Endodermal cell (in vitro differentiated cells): Measurements from ENCODE around the gene TMEM109. TPM values are rescaled to one million over a fixed set of nuclear protein-coding genes. Genes with fewer than 3 reads are reported as not detected.
A peak's percentile ranks its signal among the peaks of the same experiment; 100 is the strongest.

Experiments
- DNase-seq: peaks from one replicate; pipeline ENCODE4 v3.0.0-alpha.2; 2017
- H3K27ac ChIP-seq: 2 replicates; pipeline ENCODE4 v1.5.1; 2013; ENCODE audit warnings: mild to moderate bottlenecking, low read depth, low read length, moderate library complexity
- H3K27me3 ChIP-seq: 2 replicates; pipeline ENCODE4 v1.6.1; 2013; ENCODE audit warnings: mild to moderate bottlenecking, low read length, moderate library complexity; ENCODE audit not compliant: insufficient read depth, control insufficient read depth, poor library complexity, severe bottlenecking
- H3K36me3 ChIP-seq: 2 replicates; pipeline ENCODE4 v1.7.0; 2013; ENCODE audit warnings: mild to moderate bottlenecking, low read length, moderate library complexity; ENCODE audit not compliant: control insufficient read depth, insufficient read depth
- H3K4me1 ChIP-seq: one replicate; pipeline ENCODE4 v1.7.0; 2013; ENCODE audit warnings: low read length; ENCODE audit not compliant: control insufficient read depth, insufficient read depth
- H3K4me3 ChIP-seq: 2 replicates; pipeline ENCODE4 v1.5.1; 2013; ENCODE audit warnings: mild to moderate bottlenecking, low read length, moderate library complexity
- H3K9ac ChIP-seq: 2 replicates; pipeline ENCODE4 v1.6.1; 2013; ENCODE audit warnings: mild to moderate bottlenecking, low read length, moderate library complexity; ENCODE audit not compliant: poor library complexity, severe bottlenecking; ENCODE audit errors: extremely low read depth
- H3K9me3 ChIP-seq: 2 replicates; pipeline ENCODE4 v1.6.1; 2013; ENCODE audit warnings: mild to moderate bottlenecking, low read length, moderate library complexity; ENCODE audit not compliant: control insufficient read depth
- H3K27ac Mint-ChIP-seq: 2 replicates; pipeline ENCODE4 v1.8.0; 2020; ENCODE audit warnings: mixed read lengths
- H3K27me3 Mint-ChIP-seq: 2 replicates; pipeline ENCODE4 v1.8.0; 2021; ENCODE audit warnings: mild to moderate bottlenecking, mixed read lengths; ENCODE audit not compliant: insufficient read depth
- H3K36me3 Mint-ChIP-seq: 2 replicates; pipeline ENCODE4 v1.8.0; 2020; ENCODE audit warnings: low read depth, mixed read lengths
- H3K4me1 Mint-ChIP-seq: 2 replicates; pipeline ENCODE4 v1.8.0; 2020; ENCODE audit warnings: mixed read lengths
- H3K4me3 Mint-ChIP-seq: 2 replicates; pipeline ENCODE4 v1.8.0; 2020; ENCODE audit warnings: mild to moderate bottlenecking, moderate library complexity, mixed read lengths
- H3K9me3 Mint-ChIP-seq: 2 replicates; pipeline ENCODE4 v1.8.0; 2020; ENCODE audit warnings: mild to moderate bottlenecking, mixed read lengths
- WGBS, 2 experiments: methylation state at CpG; one replicate each; pipeline versions ENCODE4 v1.1.5 to v1.1.7; 2013; ENCODE audit warnings: missing lambda C conversion rate in 2 of 2, mixed read lengths in 1 of 2; ENCODE audit not compliant: insufficient coverage in 1 of 2, insufficient read length in 1 of 2; 5-methylcytosine and 5-hydroxymethylcytosine counted together
- total RNA-seq, 2 donors: library from RNA; stranded (reverse); fragmentation: NEBNext Ultra II Directional in 1 of 2; extraction: Animal tissue kit (Norgen Biotek cat#: 25700) in 1 of 2; gene quantifications; 2 replicates in 1 of 2; 3 replicates in 1 of 2; pipeline ENCODE4 v1.2.1, GENCODE V29; 2021
- TF ChIP-seq, protein P1 (sequence below): fragments of 200-600 bp; sonication (generic); conservative IDR thresholded peaks from 2 replicates; pipeline ENCODE4 v1.5.0; 2021; ENCODE audit warnings: antibody characterized with exemption, mild to moderate bottlenecking

The TMEM109 gene
- total RNA-seq, 2 donors from 2014 or later: 41.4 to 56.8 TPM

DNA sequence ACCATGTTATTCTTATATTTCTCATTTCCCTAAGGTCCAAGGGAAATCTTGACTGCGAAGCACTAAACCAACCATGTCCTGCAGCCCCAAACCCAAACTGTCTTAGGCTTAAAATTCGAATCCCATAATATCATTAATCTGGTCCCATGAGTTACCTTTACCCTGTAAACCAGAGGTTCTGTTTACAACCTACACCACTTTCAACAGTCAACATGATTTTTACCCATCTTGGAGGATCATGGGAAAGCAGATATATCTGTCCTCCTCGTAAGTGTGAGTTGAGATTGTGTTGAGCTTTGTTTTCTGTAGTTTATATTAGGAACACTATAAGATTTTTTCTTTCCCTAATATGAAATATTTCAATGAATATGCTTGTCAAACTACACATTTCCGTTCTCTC lies 14.0 kb upstream of the TMEM109 start:
- Mint-ChIP-seq H3K36me3 (peaks cover 64% of the 10 kb centered on the region), H3K27ac (no peak overlapping the region), H3K27me3 (no peaks in the 10 kb centered on the region), H3K9me3 (no peaks in the 10 kb centered on the region), H3K4me3 (no peak overlapping the region), H3K4me1 (peaks cover 3% of the 10 kb centered on the region)
- H3K36me3 ChIP-seq: peaks cover 84% of the 10 kb centered on the region
- TF ChIP-seq, protein P1, sequence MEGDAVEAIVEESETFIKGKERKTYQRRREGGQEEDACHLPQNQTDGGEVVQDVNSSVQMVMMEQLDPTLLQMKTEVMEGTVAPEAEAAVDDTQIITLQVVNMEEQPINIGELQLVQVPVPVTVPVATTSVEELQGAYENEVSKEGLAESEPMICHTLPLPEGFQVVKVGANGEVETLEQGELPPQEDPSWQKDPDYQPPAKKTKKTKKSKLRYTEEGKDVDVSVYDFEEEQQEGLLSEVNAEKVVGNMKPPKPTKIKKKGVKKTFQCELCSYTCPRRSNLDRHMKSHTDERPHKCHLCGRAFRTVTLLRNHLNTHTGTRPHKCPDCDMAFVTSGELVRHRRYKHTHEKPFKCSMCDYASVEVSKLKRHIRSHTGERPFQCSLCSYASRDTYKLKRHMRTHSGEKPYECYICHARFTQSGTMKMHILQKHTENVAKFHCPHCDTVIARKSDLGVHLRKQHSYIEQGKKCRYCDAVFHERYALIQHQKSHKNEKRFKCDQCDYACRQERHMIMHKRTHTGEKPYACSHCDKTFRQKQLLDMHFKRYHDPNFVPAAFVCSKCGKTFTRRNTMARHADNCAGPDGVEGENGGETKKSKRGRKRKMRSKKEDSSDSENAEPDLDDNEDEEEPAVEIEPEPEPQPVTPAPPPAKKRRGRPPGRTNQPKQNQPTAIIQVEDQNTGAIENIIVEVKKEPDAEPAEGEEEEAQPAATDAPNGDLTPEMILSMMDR: no peak
- no peaks in the 10 kb centered on the region for H3K4me1 ChIP-seq
- no peaks in the 10 kb centered on the region for H3K27me3 ChIP-seq
- no peaks in the 10 kb centered on the region for H3K9me3 ChIP-seq
- DNase-seq: no peak
- no peak overlapping the region for H3K9ac ChIP-seq
- 75 to 76% methylated on average over 2 to 3 of the region's 4 CpGs for WGBS, 2 experiments
- no peak overlapping the region for H3K4me3 ChIP-seq
- H3K27ac ChIP-seq: no peak overlapping the region

DNA sequence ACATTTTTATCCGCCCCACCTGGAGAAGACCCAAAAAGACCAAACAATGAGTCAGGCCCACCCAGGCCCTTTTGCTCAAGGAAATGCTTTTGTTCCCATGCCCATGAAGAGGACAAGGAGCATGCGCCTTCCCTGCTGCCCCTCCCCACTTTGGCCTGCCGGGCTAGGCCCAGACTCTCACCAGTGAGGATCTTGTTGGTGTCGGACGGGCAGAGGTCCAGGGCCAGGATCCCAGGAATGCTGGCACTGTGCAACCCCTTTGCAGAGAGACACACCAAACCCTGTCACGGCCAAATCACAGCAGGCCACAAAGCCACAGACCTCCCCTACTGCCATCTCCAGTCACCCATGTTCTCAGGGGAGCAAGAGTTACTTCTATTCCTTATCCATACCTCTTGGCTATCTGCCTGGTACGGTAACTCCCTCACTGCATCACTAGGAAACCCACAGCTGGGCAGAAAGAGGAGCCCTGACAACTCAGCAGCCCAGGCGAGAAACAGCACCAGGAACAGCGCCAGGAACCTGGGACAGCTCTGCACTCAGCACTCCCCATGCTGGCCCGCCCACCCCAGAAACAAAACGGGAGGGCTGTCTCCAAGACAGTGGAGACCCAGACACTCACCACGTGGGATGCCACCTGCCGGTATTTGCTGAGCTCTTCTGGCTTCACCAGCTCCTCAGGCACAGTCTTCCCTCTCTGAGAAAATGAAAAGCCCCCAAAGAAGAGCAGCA lies 13.1 kb upstream of the TMEM109 start:
- TF ChIP-seq, protein P1: no peak
- Mint-ChIP-seq H3K27ac (no peak overlapping the region), H3K36me3 (peaks cover 56% of the 10 kb centered on the region), H3K4me3 (no peak overlapping the region), H3K27me3 (no peaks in the 10 kb centered on the region), H3K9me3 (no peaks in the 10 kb centered on the region), H3K4me1 (peaks cover 9% of the 10 kb centered on the region)
- Histone ChIP-seq H3K27me3 (no peaks in the 10 kb centered on the region), H3K9ac (no peak overlapping the region), H3K27ac (no peak overlapping the region), H3K36me3 (peaks cover 76% of the 10 kb centered on the region), H3K4me1 (peaks cover 6% of the 10 kb centered on the region), H3K9me3 (no peaks in the 10 kb centered on the region), H3K4me3 (no peak overlapping the region)
- peak; percentile 35 for DNase-seq
- WGBS, 2 experiments: 90 to 100% methylated on average over 4 to 13 of the region's 13 CpGs

DNA sequence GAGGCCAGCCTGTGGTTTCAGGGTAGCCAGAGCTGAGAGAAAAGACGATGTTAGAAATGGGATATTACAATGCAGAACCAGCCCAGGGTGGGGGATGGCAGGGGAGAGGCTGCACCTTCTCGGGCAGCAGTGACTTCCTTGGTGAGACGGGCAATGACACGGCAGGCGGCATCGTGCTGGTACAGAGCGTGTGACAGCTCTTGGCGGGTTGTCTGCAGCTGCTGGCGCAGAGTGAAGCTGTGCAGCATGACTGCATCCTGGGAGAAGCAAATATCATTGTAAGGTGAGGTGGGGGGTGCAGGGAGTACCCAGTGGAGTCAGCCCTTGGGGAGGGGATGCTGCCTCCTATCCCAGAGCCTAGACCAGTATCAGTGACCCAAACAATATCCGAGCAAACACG lies 11.3 kb upstream of the TMEM109 start:
- Mint-ChIP-seq H3K4me1 (peaks cover 14% of the 10 kb centered on the region), H3K36me3 (peaks cover 41% of the 10 kb centered on the region), H3K4me3 (no peak overlapping the region), H3K9me3 (no peaks in the 10 kb centered on the region), H3K27me3 (peaks cover under 1% of the 10 kb centered on the region), H3K27ac (no peak overlapping the region)
- H3K27me3 ChIP-seq: no peaks in the 10 kb centered on the region
- peaks cover 6% of the 10 kb centered on the region for H3K4me1 ChIP-seq
- H3K9me3 ChIP-seq: no peaks in the 10 kb centered on the region
- peaks cover 59% of the 10 kb centered on the region for H3K36me3 ChIP-seq
- no peak overlapping the region for H3K27ac ChIP-seq
- TF ChIP-seq, protein P1: no peak
- DNase-seq: peak; percentile 26
- no peak overlapping the region for H3K9ac ChIP-seq
- 85 to 96% methylated on average over 4 to 11 of the region's 11 CpGs for WGBS, 2 experiments
- H3K4me3 ChIP-seq: no peak overlapping the region
